ENCODE data around the gene PRKCD.
"Not testable (repeated sequence)": the region's sequence is repeated elsewhere in the genome, so short reads cannot be mapped to it uniquely, and the experiment has no call there.

PRKCD gene

GRCh38 chr3:53139906-53140846, 20.8 kb upstream of the PRKCD start:
- no peak for DNase-seq (ENCODE audit: low read depth)

DNA sequence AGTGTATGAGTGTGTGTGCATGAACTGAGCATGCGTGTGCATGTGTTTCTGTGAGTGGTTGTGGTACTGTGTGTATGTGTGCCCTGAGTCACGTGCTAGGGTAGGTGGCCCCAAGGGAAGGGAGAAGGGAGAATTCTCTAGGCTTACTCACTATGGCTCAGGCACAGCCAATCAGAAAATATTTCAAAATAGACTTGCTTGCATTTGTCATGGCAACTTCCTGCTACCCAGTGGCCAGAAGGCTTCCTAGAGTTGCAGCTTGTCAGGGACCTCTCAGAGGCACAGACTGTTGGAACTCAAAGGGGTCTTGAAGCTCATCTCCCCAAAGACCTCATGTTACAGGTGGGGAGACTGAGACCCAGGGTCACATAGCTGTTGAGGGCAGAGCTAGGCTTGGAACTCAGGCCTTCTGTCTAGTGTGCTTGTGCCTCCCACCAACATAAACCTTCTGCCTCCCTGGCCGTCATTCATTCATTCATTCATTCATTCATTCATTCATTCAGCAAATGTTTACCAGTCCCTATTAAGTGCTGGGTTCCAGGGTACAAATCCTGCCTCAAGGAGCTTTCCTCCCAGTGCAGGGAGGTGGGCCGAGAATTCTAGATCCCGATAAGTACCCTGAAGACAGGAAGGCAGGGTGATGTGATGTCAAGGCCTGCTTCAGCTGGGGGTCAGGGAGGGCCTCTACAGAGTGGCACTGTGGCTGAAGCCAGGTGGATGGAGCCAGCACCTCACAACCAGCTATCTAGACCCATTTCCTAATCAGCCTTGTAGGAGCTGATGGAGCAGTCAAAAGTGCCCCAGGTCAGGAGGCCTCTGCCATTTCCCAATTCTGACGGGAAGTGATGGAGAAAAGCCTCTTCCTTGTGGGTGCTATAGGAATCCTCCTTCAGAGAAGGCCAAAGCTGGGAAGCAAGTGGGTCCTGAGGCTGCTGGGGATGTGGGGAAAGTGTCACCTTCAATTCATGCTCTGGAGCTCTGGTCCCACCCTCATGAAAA, 19.9 kb upstream of the PRKCD start:
- DNase-seq (ENCODE audit: low read depth), result no peak

DNA sequence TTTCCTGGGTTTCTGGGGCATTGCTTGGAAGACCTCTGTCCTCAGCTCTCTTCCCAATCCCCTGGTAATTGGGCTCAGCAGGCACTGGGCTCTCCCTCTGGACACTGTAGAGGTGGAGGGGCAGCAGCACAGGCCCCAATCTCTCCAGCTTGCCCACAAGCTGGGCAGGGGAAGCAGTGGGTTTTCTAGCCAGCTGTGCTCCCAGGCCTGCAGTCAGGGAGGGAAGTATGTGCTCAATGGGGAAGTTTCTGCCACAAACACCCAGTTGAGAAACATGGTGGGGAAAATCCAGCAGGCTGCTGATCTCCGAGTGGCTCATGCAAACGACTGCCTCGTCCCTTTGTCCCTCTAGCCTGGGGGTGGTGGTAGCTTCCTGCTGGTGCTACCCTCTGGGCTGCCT, 18.0 kb upstream of the PRKCD start:
- no peak for DNase-seq (ENCODE audit: low read depth)

DNA sequence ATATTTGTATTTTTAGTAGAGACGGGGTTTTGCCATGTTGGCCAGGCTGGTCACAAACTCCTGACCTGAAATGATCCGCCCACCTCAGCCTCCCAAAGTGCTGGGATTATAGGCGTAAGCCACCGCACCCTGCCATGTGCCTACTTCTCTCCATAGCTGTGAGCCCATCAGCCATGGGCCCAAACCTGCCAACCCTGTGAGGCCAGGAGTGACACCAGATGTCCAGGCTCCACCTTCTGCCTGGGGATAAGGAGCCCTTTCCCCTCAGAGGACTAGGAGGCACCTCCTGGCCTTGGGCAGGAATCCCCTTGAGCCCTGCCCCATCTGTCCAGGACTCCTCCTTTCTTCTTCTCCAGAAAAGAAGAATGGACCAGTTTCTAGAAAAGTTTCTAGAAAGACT, 16.6 kb upstream of the PRKCD start:
- no peak for DNase-seq (ENCODE audit: low read depth)

GRCh38 chr3:53144862-53145712, 15.9 kb upstream of the PRKCD start:
- DNase-seq (ENCODE audit: low read depth), result no peak

DNA sequence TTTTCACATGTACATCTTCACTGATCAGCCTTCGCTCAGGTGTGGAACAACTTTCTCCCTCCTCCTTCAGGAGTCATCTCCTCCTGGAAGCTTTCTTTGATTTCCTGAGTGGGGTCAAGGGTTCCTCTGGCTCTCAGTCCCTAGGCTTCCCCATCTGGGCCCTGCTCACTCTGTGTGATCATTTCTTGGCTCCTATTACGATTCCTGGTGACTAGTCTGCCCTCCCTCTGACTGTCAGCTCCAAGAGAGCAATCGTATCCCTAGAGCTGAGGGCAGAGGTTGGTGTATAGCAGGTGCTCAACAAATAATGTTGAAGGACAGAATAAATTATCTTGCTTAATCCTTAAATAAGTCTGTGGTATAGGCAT, 15.3 kb upstream of the PRKCD start:
- DNase-seq (ENCODE audit: low read depth), result no peak

GRCh38 chr3:53146319-53146891, 14.6 kb upstream of the PRKCD start:
- no peak for DNase-seq (ENCODE audit: low read depth)

GRCh38 chr3:53147151-53147902, 13.7 kb upstream of the PRKCD start:
- no peak for DNase-seq (ENCODE audit: low read depth)

- DNase-seq (ENCODE audit: low read depth), result no peak
Measured at GRCh38 chr3:53147903-53148400, 13.1 kb upstream of the PRKCD start.

DNA sequence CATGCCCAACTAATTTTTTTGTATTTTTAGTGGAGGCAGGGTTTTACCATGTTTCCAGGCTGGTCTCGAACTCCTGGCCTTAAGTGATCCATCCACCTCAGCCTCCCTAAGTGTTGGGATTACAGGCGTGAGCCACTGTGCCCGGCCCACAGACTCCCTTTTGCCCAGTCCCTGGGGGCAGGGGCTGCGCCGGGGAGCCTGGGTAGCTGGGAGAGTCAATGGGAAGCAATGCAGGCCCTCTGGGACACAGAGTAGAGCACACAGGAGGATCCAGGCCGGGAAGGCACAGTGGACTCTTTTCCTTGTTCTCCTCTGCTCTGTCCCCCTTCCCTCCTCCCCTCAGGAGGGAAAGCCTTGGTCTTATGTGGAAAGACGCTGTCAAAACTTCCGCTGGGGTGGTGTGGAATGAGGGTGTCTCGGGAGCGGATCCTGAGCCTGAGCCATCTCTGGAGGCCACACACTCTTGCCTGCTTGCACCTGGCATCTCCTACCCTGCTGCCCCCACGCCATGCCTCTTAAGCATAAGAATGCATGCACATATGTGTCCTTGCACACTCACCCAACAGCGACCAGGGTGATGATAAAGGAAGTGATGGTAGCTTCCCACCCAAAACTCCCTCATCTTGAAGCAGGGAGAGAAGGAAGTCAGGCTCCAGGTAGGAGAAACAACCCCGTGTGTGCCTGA, 11.9 kb upstream of the PRKCD start:
- no peak for DNase-seq (ENCODE audit: low read depth)

- DNase-seq (ENCODE audit: low read depth), result no peak
Measured at GRCh38 chr3:53149699-53150098, 11.3 kb upstream of the PRKCD start.

- no peak for DNase-seq (ENCODE audit: low read depth)
Measured at GRCh38 chr3:53150247-53151085, 10.5 kb upstream of the PRKCD start.

DNA sequence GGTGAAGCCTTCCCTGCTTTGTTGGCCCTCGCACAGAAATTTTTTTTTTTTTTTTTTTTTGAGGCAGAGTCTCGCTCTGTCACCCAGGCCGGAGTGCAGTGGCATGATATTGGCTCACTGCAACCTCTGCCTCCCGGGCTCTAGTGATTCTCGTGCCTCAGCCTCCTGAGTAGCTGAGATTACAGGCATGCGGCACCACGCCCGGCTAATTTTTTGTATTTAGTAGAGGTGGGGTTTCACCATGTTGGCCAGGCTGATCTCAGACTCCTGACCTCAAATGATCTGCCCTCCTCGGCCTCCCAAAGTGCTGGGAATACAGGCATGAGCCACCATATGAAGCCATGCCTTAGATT, 9.9 kb upstream of the PRKCD start:
- DNase-seq (ENCODE audit: low read depth), result not testable (repeated sequence)

DNA sequence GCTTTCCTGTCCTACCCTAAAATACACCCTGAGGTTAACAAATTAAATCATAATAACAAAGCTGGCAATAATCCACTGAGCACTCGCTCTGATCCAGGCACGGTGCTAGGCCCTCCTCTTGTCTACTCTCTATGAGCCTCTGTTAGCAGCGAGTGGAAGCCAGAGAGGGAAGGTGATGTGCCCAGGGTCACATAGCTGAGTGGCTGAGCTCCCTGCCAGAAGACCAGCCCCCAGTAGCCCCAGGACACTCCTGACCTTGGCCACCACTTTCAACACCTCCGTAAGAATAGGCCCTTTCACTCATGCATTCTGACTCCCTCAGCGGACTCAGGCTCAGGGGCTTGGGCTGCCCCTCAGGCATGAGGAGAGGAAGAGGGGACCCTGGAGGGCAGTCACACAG, 9.5 kb upstream of the PRKCD start:
- DNase-seq (ENCODE audit: low read depth), result no peak

DNA sequence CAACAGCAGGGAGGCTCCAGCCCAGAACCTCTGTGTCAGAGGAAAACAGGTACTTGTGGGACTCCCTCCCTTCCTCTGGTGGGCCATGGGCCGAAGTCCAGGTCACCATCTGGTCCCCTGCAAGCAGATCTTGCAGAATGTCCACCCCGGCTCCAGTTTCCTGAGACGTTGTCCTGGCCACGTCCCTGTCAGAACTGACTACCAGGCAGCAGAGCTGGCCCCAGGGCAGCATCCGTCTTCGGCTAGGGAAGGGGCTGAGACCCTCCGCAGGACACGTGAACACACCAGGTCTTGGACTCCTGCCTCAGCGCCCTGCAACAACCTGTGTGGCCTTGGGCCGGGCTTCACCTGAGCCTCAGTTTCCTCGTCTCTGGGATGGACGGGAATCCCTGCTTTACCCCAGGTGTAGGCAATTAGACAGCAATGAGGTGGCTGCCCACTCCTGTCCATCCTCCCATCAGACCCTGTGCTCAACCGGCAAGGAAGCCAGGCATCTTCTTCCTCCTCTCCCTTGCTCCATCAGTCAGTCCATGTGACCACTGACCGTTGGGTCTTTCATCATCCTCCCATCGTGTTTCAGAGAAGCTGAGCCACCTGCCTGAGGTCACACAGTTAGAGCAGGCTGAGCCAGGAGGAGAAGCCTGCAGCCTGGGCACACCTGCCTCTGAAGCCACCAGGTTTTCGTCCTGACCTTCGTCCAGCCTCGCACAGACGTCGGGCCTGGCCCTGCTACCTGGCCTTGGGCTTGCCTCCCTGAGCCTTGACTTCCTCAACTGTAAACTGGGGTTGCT, 8.9 kb upstream of the PRKCD start:
- no peak for DNase-seq (ENCODE audit: low read depth)

GRCh38 chr3:53153264-53153823, 7.7 kb upstream of the PRKCD start:
- no peak for DNase-seq (ENCODE audit: low read depth)

DNA sequence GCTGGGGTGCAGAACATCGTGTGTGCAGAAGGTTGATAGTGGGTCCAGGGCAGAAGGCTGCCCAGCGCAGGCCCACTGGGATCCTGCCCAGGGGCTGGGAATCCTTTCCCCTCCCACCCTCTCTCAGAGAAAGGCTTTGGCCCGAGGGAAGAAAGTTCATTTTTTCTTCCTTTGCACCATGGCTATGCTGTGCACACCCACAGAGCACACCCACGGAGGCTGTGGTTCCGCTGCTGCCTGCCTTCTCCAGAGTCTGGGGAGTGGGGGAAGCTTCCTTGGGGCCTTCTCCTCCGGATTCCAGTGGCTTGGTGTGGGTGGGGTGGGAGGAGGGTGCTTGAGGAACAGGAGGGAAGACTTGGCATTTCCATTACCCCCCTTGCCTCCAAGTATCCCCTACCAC, 7.0 kb upstream of the PRKCD start:
- no peak for DNase-seq (ENCODE audit: low read depth)

DNA sequence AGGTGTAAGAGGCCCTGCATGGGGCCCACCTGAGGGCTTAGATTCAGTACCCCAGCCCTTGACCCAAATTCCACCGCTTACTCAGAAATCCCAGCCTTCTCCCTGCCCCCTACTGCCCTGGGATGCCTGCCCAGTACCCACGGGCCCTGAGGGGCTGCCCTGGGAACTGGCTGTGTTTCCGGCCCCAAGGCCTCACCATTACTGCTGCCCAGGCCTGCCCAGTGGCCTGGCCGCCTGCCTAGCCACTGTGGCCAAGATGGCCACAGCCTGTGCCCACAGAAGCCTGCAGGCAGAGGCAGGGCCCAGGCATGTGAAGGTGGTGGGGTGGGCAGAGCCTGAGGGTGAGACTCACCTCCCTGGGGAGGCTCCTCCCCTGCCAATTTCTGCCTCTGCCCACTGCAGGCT, 6.1 kb upstream of the PRKCD start:
- DNase-seq (ENCODE audit: low read depth), result no peak
